ENCODE data around the gene RO60. TPM values are rescaled to one million over a fixed set of nuclear protein-coding genes. Genes with fewer than 3 reads are reported as not detected.
A peak's percentile ranks its signal among the peaks of the same experiment; 100 is the strongest.

Gene RO60
- total and polyA plus RNA-seq, 2 of the 4 experiments (the other 2 are of a cell fraction) = 10.9 to 161 TPM

DNA sequence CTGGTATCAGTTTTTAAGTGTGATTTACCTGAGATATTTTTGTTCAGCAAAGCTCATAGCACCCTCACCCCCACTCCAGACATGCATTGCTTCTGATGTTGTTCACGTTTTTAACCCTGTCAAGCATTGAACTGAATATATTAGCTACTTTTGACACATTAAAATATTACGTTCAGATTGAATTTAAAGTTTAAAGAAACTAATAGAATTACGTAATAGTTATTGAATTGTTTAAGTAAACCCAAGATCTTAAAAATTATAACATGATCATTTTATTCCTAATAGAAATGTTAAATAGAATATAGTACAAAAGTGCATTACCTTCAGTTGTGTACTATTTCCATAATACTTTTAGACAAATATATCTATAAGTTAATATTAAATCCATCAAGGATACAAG, 26.9 kb downstream of the RO60 start:
- no peaks in the 10 kb centered on the region for H3K9me3 ChIP-seq (ENCODE audit: control insufficient read depth, insufficient read depth, low read length)
- H3K23ac ChIP-seq (ENCODE audit: low read depth, low read length) = no peak overlapping the region
- in situ Hi-C loops (cut with MboI; ENCODE audit: low sequenced_read_pairs) (no loop called here), dilution Hi-C loops (cut with HindIII; ENCODE audit: low sequenced_read_pairs, unreplicated experiment) (no loop called here), intact Hi-C loops (cut with micrococcal nuclease) (no loop called here)
- no peak overlapping the region for H2AK5ac ChIP-seq (ENCODE audit: low read depth, low read length)
- H4K20me1 ChIP-seq (ENCODE audit: insufficient read depth, low read length) = no peaks in the 10 kb centered on the region
- no peak overlapping the region for H4K91ac ChIP-seq (ENCODE audit: insufficient read depth, low read depth, low read length)
- ATAC-seq (ENCODE audit: low read depth) = no peak
- no peaks in the 10 kb centered on the region for H3K79me1 ChIP-seq (ENCODE audit: low read depth in 1 of 2, low read length in 2 of 2)
- no peak overlapping the region for H3K56ac ChIP-seq (ENCODE audit: extremely low read depth, insufficient read depth, low read length)
- H3K9me1 ChIP-seq (ENCODE audit: insufficient read depth, low read length) = no peaks in the 10 kb centered on the region
- no peak overlapping the region for H3K27ac ChIP-seq (ENCODE audit: insufficient read depth, low read length)
- ChIA-PET CTCF (no interaction called here), POLR2A (ENCODE audit: unreplicated experiment) (no interaction called here)
- H3K4me3 ChIP-seq (ENCODE audit: insufficient read depth, low read depth, low read length) = no peak overlapping the region
- no peak overlapping the region for H2AFZ ChIP-seq (replicated peaks; ENCODE audit: low read length, poor library complexity)
- DNase-seq = no peak
- H3K27me3 ChIP-seq (ENCODE audit: control insufficient read depth, insufficient read depth, low read length) = no peaks in the 10 kb centered on the region
- peaks cover 20% of the 10 kb centered on the region for H3K36me3 ChIP-seq (ENCODE audit: control insufficient read depth, insufficient read depth, low read length)
- no TSS peak for BruUV-seq (replicated peaks)
- no peak overlapping the region for H3K4ac ChIP-seq (ENCODE audit: low read depth, low read length)
- TF ChIP-seq, protein P1, sequence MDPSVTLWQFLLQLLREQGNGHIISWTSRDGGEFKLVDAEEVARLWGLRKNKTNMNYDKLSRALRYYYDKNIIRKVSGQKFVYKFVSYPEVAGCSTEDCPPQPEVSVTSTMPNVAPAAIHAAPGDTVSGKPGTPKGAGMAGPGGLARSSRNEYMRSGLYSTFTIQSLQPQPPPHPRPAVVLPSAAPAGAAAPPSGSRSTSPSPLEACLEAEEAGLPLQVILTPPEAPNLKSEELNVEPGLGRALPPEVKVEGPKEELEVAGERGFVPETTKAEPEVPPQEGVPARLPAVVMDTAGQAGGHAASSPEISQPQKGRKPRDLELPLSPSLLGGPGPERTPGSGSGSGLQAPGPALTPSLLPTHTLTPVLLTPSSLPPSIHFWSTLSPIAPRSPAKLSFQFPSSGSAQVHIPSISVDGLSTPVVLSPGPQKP (IDR thresholded peaks at IDR 0.05; ENCODE audit: borderline replicate concordance, low read depth, low read length) = no peak
- peak; percentile 58 for TF ChIP-seq CEBPB (IDR thresholded peaks at IDR 0.05; ENCODE audit: low read depth, low read length)
- H3K4me1 ChIP-seq (ENCODE audit: control insufficient read depth, insufficient read depth, low read length) = no peaks in the 10 kb centered on the region
- no peak overlapping the region for H4K8ac ChIP-seq (ENCODE audit: low read depth in 2 of 2, low read length in 2 of 2)
- no peak overlapping the region for H2BK5ac ChIP-seq (ENCODE audit: low read depth, low read length, poor library complexity, severe bottlenecking)
- H2BK15ac ChIP-seq (ENCODE audit: low read depth, low read length) = no peak overlapping the region
- no peak overlapping the region for H4K5ac ChIP-seq (ENCODE audit: low read depth, low read length)
- H3K9ac ChIP-seq (ENCODE audit: low read depth, low read length) = no peak overlapping the region
- H3K14ac ChIP-seq (replicated peaks; ENCODE audit: low read depth, low read length) = no peak overlapping the region
- no peak overlapping the region for H3K18ac ChIP-seq (ENCODE audit: low read depth, low read length)
- no peak overlapping the region for H2AK9ac ChIP-seq (replicated peaks; ENCODE audit: low read depth, low read length, poor library complexity)
- H2BK20ac ChIP-seq (ENCODE audit: low read depth, low read length) = no peak overlapping the region
- H2BK120ac ChIP-seq (ENCODE audit: low read depth, low read length) = no peak overlapping the region
- WGBS, 2 experiments (ENCODE audit: extremely low coverage in 2 of 2, insufficient read length in 1 of 2) = no CpG with 5 or more reads among the region's 3 CpGs
- no peak overlapping the region for H3K4me2 ChIP-seq (ENCODE audit: low read depth, low read length)
